WI38 (cell line): ENCODE data around the gene PKMYT1.

ENCODE experiments used
- H3K4me3 ChIP-seq: 2 replicates; pipeline ENCODE4 v1.5.1; 2011; ENCODE audit warnings: low read depth, mild to moderate bottlenecking, control low read depth, low read length
- CTCF ChIP-seq: IDR thresholded peaks from 2 replicates; pipeline ENCODE4 v1.5.1; 2012; ENCODE audit warnings: low read depth, mild to moderate bottlenecking, control low read depth, low read length

The PKMYT1 gene

GRCh38 chr16:2962334-2963073 lies 17.7 kb downstream of the PKMYT1 start:
- TF ChIP-seq CTCF, result no peak
- no peak overlapping the region for H3K4me3 ChIP-seq

- no peak for TF ChIP-seq CTCF
- no peak overlapping the region for H3K4me3 ChIP-seq
Observed at GRCh38 chr16:2960183-2961010, 19.8 kb downstream of the PKMYT1 start.

- TF ChIP-seq CTCF, result no peak
- no peak overlapping the region for H3K4me3 ChIP-seq
Observed at GRCh38 chr16:2959206-2959605, 21.0 kb downstream of the PKMYT1 start.

DNA sequence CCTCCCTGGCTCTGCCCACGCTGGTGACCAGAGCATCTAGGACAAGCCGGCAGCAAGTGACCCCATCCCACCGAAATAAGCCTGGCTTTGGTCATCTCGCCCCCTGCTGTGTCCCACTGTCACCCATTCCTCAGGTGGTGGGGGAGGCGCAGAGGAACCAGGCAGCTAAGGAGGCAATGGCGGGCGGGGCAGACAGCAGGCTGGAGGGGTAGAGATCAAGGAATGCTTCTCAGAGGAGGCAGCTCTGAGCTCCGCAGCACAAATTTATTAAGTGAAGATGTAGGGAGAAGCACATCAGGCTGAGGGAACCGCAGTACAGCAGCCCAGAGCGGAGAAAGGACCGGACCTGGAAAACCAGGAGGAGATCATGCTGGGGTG lies 23.7 kb downstream of the PKMYT1 start:
- H3K4me3 ChIP-seq, result no peak overlapping the region
- no peak for TF ChIP-seq CTCF

DNA sequence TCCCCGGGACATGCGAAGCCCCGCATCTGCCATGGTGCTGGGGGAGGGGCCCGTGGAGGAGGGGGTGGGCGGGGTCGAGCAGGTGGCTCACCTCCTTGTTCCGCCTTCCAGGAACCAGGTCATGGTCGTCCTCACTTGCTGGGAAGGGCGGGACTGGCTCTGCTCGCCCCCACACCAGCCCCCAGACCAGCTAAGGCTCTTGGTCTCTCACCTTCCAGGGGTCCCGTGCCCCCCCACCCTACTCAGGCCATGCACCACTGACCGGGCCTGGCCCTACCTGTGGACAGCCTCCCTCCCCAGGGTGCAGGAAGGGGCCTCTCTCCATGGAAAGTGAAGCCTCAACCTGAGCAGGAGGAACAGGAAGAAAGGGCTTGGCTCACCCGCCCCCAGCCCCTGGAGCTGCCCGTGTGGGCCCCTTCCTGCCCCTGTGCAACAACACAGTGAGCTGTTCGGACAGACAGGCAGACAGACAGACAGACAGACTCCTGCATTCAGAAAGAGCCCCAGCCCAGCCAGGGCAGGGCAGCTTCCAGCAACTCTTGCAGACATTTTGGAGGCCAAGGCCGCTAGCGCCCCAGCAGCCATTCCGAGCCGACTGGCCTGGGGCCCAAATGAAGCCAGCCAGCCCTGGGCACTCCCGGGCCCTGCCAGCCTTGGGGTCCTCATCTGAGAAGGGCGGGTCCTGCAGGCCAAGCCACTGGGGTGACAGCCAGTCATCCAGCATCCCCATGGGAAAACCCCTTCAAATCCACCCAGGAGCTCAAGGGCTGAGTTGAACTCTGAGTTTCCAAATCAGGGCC lies 24.3 kb downstream of the PKMYT1 start:
- H3K4me3 ChIP-seq, result no peak overlapping the region
- TF ChIP-seq CTCF, result no peak

DNA sequence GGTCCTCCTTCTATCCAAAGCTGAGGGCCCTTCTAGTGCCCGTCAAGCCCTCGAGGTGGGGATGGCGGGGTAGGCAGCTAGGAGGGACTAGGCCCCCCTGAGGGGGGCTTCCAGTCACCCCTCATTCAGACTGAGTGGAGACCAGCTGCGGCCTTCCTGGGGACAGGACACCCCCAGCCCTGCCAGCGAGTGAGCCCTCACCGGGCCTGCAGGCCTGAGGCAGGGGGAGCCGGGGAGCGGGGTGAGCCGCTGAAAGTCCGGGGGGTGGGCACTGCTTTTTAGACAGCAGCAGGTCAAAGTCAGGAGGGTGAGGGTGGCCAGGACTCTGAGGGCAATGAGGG lies 24.8 kb downstream of the PKMYT1 start:
- no peak for TF ChIP-seq CTCF
- no peak overlapping the region for H3K4me3 ChIP-seq
